IMR-90 (cell line): ENCODE measurements around the gene BEX1. TPM values are rescaled to one million over a fixed set of nuclear protein-coding genes. Genes with fewer than 3 reads are reported as not detected.
A peak's percentile ranks its signal among the peaks of the same experiment; 100 is the strongest.

Source experiments
- ATAC-seq: fragments of 200-7000 bp; cut with Tn5 transposase; 2 replicates; pipeline ENCODE4 v1.9.1; 2020; ENCODE audit warnings: low read depth, mild to moderate bottlenecking, moderate library complexity
- BruUV-seq: library from RNA; stranded (reverse); fragments of 400-500 nt; replicated peaks from 2 replicates; lab custom pipeline; 2021; lab: Mats Ljungman, UMichigan
- CTCF ChIA-PET: fragments of 300-600 bp; formaldehyde crosslinking; extraction: SDS; loops from one replicate; lab custom pipeline; 2021; ENCODE audit warnings: antibody characterized with exemption; lab: Yijun Ruan, JAX
- POLR2A ChIA-PET: fragments of 300-600 bp; sonication (Branson Sonifier 250); formaldehyde crosslinking; loops from one replicate; lab custom pipeline; 2022; ENCODE audit warnings: antibody characterized with exemption; ENCODE audit not compliant: unreplicated experiment; lab: Charles Lee
- DNase-seq: peaks from one replicate; pipeline ENCODE4 v3.0.0; 2013
- H2AFZ ChIP-seq: replicated peaks from 2 replicates; pipeline ENCODE3; 2013; ENCODE audit warnings: low read length, mild to moderate bottlenecking; ENCODE audit not compliant: poor library complexity
- H2AK5ac ChIP-seq: 2 replicates; pipeline ENCODE4 v1.6.1; 2013; ENCODE audit warnings: low read depth, low read length, inconsistent platforms
- H2AK9ac ChIP-seq: replicated peaks from 2 replicates; pipeline ENCODE3; 2013; ENCODE audit warnings: mild to moderate bottlenecking, low read depth, low read length, moderate library complexity; ENCODE audit not compliant: poor library complexity
- H2BK120ac ChIP-seq: 2 replicates; pipeline ENCODE4 v1.6.1; 2013; ENCODE audit warnings: low read depth, low read length, inconsistent platforms
- H2BK15ac ChIP-seq: 3 replicates; pipeline ENCODE4 v1.6.1; 2013; ENCODE audit warnings: low read depth, low read length, inconsistent platforms
- H2BK20ac ChIP-seq: 2 replicates; pipeline ENCODE4 v1.6.1; 2013; ENCODE audit warnings: low read depth, mild to moderate bottlenecking, inconsistent platforms, low read length, moderate library complexity
- H2BK5ac ChIP-seq: 2 replicates; pipeline ENCODE4 v1.6.1; 2013; ENCODE audit warnings: mild to moderate bottlenecking, low read depth, low read length, inconsistent platforms; ENCODE audit not compliant: poor library complexity, severe bottlenecking
- H3K14ac ChIP-seq: replicated peaks from 2 replicates; pipeline ENCODE4 v1.6.1; 2013; ENCODE audit warnings: low read depth, low read length, inconsistent platforms
- H3K18ac ChIP-seq: 2 replicates; pipeline ENCODE4 v1.6.1; 2013; ENCODE audit warnings: low read depth, low read length, control low read depth
- H3K23ac ChIP-seq: 2 replicates; pipeline ENCODE4 v1.6.1; 2013; ENCODE audit warnings: low read depth, low read length, inconsistent platforms
- H3K27ac ChIP-seq: 2 replicates; pipeline ENCODE4 v1.5.1; 2013; ENCODE audit warnings: mild to moderate bottlenecking, control low read depth, low read length; ENCODE audit not compliant: insufficient read depth
- H3K27me3 ChIP-seq: 2 replicates; pipeline ENCODE4 v1.6.1; 2013; ENCODE audit warnings: low read length; ENCODE audit not compliant: control insufficient read depth, insufficient read depth
- H3K36me3 ChIP-seq: 2 replicates; pipeline ENCODE4 v1.6.1; 2013; ENCODE audit warnings: low read length, mixed read lengths; ENCODE audit not compliant: control insufficient read depth, insufficient read depth
- H3K4ac ChIP-seq: 2 replicates; pipeline ENCODE4 v1.6.1; 2013; ENCODE audit warnings: low read depth, low read length, inconsistent platforms
- H3K4me1 ChIP-seq: 2 replicates; pipeline ENCODE4 v1.6.1; 2013; ENCODE audit warnings: low read length, mixed read lengths; ENCODE audit not compliant: control insufficient read depth, insufficient read depth
- H3K4me2 ChIP-seq: 2 replicates; pipeline ENCODE4 v1.6.1; 2013; ENCODE audit warnings: low read depth, mild to moderate bottlenecking, control low read depth, low read length, moderate library complexity
- H3K4me3 ChIP-seq: 2 replicates; pipeline ENCODE4 v1.5.1; 2013; ENCODE audit warnings: low read depth, mild to moderate bottlenecking, control low read depth, low read length, moderate library complexity; ENCODE audit not compliant: insufficient read depth
- H3K56ac ChIP-seq: 2 replicates; pipeline ENCODE4 v1.6.1; 2013; ENCODE audit warnings: low read length, inconsistent platforms; ENCODE audit not compliant: insufficient read depth; ENCODE audit errors: extremely low read depth
- H3K79me1 ChIP-seq, 2 experiments: 2 replicates each; pipeline ENCODE4 v1.6.1; 2013; ENCODE audit warnings: low read length in 2 of 2, inconsistent platforms in 1 of 2, low read depth in 1 of 2
- H3K9ac ChIP-seq: 2 replicates; pipeline ENCODE4 v1.6.1; 2013; ENCODE audit warnings: low read depth, low read length, control low read depth
- H3K9me1 ChIP-seq: 2 replicates; pipeline ENCODE4 v1.6.1; 2013; ENCODE audit warnings: low read length, inconsistent platforms; ENCODE audit not compliant: insufficient read depth
- H3K9me3 ChIP-seq: 2 replicates; pipeline ENCODE4 v1.6.1; 2013; ENCODE audit warnings: low read length; ENCODE audit not compliant: control insufficient read depth, insufficient read depth
- H4K20me1 ChIP-seq: 2 replicates; pipeline ENCODE4 v1.6.1; 2013; ENCODE audit warnings: low read length, inconsistent platforms; ENCODE audit not compliant: insufficient read depth
- H4K5ac ChIP-seq: 2 replicates; pipeline ENCODE4 v1.6.1; 2013; ENCODE audit warnings: mild to moderate bottlenecking, low read depth, low read length, control low read depth
- H4K8ac ChIP-seq, 2 experiments: 2 replicates each; pipeline ENCODE4 v1.6.1; 2013; ENCODE audit warnings: low read depth in 2 of 2, low read length in 2 of 2, control low read depth in 1 of 2, inconsistent platforms in 1 of 2
- H4K91ac ChIP-seq: 2 replicates; pipeline ENCODE4 v1.6.1; 2013; ENCODE audit warnings: low read depth, low read length, inconsistent platforms; ENCODE audit not compliant: insufficient read depth
- CHD1 ChIP-seq: IDR thresholded peaks from 2 replicates; pipeline ENCODE4 v1.6.1; 2012; ENCODE audit warnings: low read depth, low read length, improper control_type of control experiment
- CTCF ChIP-seq: conservative IDR thresholded peaks from 2 replicates; pipeline ENCODE4 v1.5.1; 2012; ENCODE audit warnings: mild to moderate bottlenecking, low read depth, low read length, improper control_type of control experiment
- ELK1 ChIP-seq: fragments of 150-350 bp; IDR thresholded peaks from 2 replicates; pipeline ENCODE4 v1.6.1; 2016; ENCODE audit warnings: low read depth, mild to moderate bottlenecking, low read length, moderate library complexity, borderline replicate concordance
- MXI1 ChIP-seq: IDR thresholded peaks from 2 replicates; pipeline ENCODE4 v1.6.1; 2012; ENCODE audit warnings: low read depth, mild to moderate bottlenecking, low read length, moderate library complexity, borderline replicate concordance
- POLR2A ChIP-seq: IDR thresholded peaks from 2 replicates; pipeline ENCODE4 v1.6.1; 2012; ENCODE audit warnings: mild to moderate bottlenecking, low read depth, low read length
- RAD21 ChIP-seq: IDR thresholded peaks from 2 replicates; pipeline ENCODE4 v1.6.1; 2012; ENCODE audit warnings: low read length, improper control_type of control experiment
- RCOR1 ChIP-seq: IDR thresholded peaks from 2 replicates; pipeline ENCODE4 v1.6.1; 2012; ENCODE audit warnings: mild to moderate bottlenecking, low read length, improper control_type of control experiment; ENCODE audit not compliant: insufficient replicate concordance
- RFX5 ChIP-seq: IDR thresholded peaks from 2 replicates; pipeline ENCODE4 v1.8.0; 2012; ENCODE audit warnings: low read depth, mild to moderate bottlenecking, low read length, moderate library complexity
- SMC3 ChIP-seq: fragments of 150-350 bp; IDR thresholded peaks from 2 replicates; pipeline ENCODE4 v1.6.1; 2016; ENCODE audit warnings: low read depth, mild to moderate bottlenecking, antibody characterized with exemption, low read length, moderate library complexity
- WGBS, 2 experiments: methylation state at CpG; one replicate each; pipeline versions ENCODE4 v1.1.5 to v1.1.7; 2013; ENCODE audit warnings: missing lambda C conversion rate in 2 of 2; ENCODE audit not compliant: insufficient read length in 1 of 2; ENCODE audit errors: extremely low coverage in 2 of 2; 5-methylcytosine and 5-hydroxymethylcytosine counted together
- dilution Hi-C: fragments of 300-500 bp; cut with HindIII; formaldehyde crosslinking; loops from one replicate; pipeline ENCODE4 v1.14.3; 2018; ENCODE audit warnings: low sequenced_read_pairs; ENCODE audit not compliant: unreplicated experiment
- in situ Hi-C: fragments of 300-500 bp; cut with MboI; formaldehyde crosslinking; loops from 3 replicates; pipeline ENCODE4 v1.14.3; 2019; ENCODE audit warnings: low sequenced_read_pairs, inconsistent platforms, mixed read lengths
- intact Hi-C: fragments of 100-400 bp; cut with micrococcal nuclease; formaldehyde crosslinking; loops from 2 replicates; pipeline ENCODE4 v1.10.0; 2022
- polyA plus RNA-seq, 3 experiments: library from polyadenylated mRNA; depleted of rRNA; stranded (reverse); fragments of >200 nt; gene quantifications; 2 replicates each; pipeline ENCODE4 v1.2.3, GENCODE V29; 2012; ENCODE audit warnings: low replicate concordance in 1 of 3
- total RNA-seq: library from RNA; depleted of rRNA; stranded (reverse); fragments of >200 nt; gene quantifications from 2 replicates; pipeline ENCODE4 v1.2.3, GENCODE V29; 2012

Gene BEX1
- total and polyA plus RNA-seq, 2 of the 4 experiments (the other 2 are of a cell fraction), result 0.18 to 0.27 TPM

- Histone ChIP-seq H2AFZ (peak overlapping the region; percentile 43), H3K9me3 (no peaks in the 10 kb centered on the region), H4K8ac (no peak overlapping the region), H3K79me1 (no peaks in the 10 kb centered on the region), H3K27ac (no peak overlapping the region), H2BK20ac (no peak overlapping the region), H3K14ac (no peak overlapping the region), H2AK9ac (no peak overlapping the region), H3K4me3 (no peak overlapping the region), H4K20me1 (no peaks in the 10 kb centered on the region), H3K18ac (no peak overlapping the region), H3K4me1 (no peaks in the 10 kb centered on the region), H2AK5ac (no peak overlapping the region), H2BK120ac (no peak overlapping the region), H3K4me2 (no peak overlapping the region), H3K23ac (no peak overlapping the region), H3K4ac (no peak overlapping the region), H4K91ac (no peak overlapping the region), H3K9me1 (no peaks in the 10 kb centered on the region), H3K36me3 (no peaks in the 10 kb centered on the region), H2BK15ac (no peak overlapping the region), H3K27me3 (peaks cover 1% of the 10 kb centered on the region), H3K9ac (no peak overlapping the region), H2BK5ac (no peak overlapping the region), H4K5ac (no peak overlapping the region), H3K56ac (no peak overlapping the region)
- no peak for ATAC-seq
- dilution Hi-C loops (no loop called here), in situ Hi-C loops (no loop called here), intact Hi-C loops (no loop called here)
- no TSS peak for BruUV-seq
- ChIA-PET CTCF (interaction anchor here (1.5 kb wide), 1 partner anchor 14 kb away, joined by 4 read pairs; no protein-coding TSS in a partner anchor), POLR2A (no interaction called here)
- WGBS, 2 experiments, result no CpG with 5 or more reads among the region's 4 CpGs
- TF ChIP-seq RAD21 (no peak), MXI1 (no peak), ELK1 (no peak), RFX5 (no peak), CHD1 (no peak), SMC3 (no peak), POLR2A (no peak), CTCF (no peak), RCOR1 (no peak)
- DNase-seq, result no peak
Measured at GRCh38 chrX:103017542-103017941, 46.4 kb downstream of the BEX1 start.
